ENCODE data around the gene DDX4.

DNA sequence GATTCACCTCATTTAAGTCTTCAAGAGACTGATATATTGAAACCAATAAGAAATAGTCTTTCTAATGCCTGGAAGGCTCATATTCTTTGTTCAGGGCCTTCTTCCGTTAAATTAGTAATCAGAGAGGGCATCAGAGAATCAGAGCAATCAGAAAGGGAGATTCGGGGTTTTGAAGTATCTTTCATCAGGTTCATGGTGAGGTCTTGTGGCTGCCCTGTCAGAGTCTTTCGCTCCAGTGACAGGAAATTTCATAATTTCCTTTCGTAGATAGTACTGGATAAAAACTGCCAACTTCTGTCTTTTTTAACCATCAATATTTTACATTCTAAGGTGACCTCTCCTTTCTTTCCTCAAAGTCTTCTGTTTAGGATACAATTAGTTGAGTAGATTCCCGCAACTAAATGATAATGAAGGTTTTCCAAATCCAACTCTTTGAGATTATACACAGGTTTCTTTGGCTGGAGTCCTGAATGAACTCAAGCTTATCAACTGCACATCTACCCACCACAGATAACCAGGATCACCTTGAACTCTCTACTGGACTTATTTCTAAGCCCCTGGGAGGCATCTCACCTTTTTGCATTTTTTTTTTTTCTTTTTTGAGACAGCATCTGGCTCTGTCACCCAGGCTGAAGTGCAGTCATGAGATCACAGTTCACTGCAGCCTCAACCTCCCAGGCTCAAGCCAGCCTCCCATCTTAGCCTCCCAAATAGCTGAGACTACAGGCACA is 118.8 kb downstream of the DDX4 start:
- TF ChIP-seq, protein P1, sequence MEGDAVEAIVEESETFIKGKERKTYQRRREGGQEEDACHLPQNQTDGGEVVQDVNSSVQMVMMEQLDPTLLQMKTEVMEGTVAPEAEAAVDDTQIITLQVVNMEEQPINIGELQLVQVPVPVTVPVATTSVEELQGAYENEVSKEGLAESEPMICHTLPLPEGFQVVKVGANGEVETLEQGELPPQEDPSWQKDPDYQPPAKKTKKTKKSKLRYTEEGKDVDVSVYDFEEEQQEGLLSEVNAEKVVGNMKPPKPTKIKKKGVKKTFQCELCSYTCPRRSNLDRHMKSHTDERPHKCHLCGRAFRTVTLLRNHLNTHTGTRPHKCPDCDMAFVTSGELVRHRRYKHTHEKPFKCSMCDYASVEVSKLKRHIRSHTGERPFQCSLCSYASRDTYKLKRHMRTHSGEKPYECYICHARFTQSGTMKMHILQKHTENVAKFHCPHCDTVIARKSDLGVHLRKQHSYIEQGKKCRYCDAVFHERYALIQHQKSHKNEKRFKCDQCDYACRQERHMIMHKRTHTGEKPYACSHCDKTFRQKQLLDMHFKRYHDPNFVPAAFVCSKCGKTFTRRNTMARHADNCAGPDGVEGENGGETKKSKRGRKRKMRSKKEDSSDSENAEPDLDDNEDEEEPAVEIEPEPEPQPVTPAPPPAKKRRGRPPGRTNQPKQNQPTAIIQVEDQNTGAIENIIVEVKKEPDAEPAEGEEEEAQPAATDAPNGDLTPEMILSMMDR (IDR thresholded peaks at IDR 0.05): no peak
- TF ChIP-seq ZFX (IDR thresholded peaks at IDR 0.05; ENCODE audit: borderline replicate concordance): no peak

Measured in 22Rv1 (cell line).